Endothelial cell of umbilical vein (primary cell): ENCODE data around the gene WDR74.

ENCODE experiments used
- CTCF ChIP-seq, 2 donors: IDR thresholded peaks; 1 replicate in 1 of 2; 2 replicates in 1 of 2; pipeline ENCODE4 v1.5.1; 2011; ENCODE audit warnings: low read length in 2 of 2, mild to moderate bottlenecking in 2 of 2, moderate library complexity in 2 of 2, control low read depth in 1 of 2, inconsistent platforms in 1 of 2, low read depth in 1 of 2; ENCODE audit not compliant: insufficient read depth in 1 of 2; ENCODE audit errors: extremely low read depth in 1 of 2
- EZH2 ChIP-seq: IDR thresholded peaks from 2 replicates; pipeline ENCODE4 v1.6.1; 2012; ENCODE audit warnings: borderline replicate concordance, low read depth, mild to moderate bottlenecking, moderate library complexity, low read length, inconsistent platforms; ENCODE audit not compliant: severe bottlenecking
- POLR2A ChIP-seq: IDR thresholded peaks from 2 replicates; pipeline ENCODE4 v1.6.1; 2012; ENCODE audit warnings: low read depth, mild to moderate bottlenecking, control low read depth, low read length

DNA sequence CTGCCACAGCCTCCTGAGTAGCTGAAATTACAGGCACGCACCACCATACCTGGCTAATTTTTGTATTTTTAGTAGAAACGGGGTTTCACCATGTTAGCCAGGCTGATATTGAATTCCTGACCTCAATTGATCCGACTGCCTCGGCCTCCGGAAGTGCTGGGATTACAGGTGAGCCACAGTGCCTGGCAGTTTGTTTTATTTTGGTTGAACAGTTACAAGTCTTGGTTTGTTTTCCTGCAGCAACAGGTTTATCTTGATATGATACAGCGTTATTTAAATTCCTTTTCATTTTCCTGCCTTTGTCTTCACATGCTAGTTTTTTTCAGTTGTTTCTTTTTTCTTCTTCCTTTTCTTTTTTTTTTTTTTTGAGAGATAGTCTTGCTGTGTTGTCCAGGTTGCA, 37.3 kb upstream of the WDR74 start:
- TF ChIP-seq POLR2A (no peak), CTCF (IDR thresholded peaks at IDR 0.05; ENCODE audit: extremely low read depth in 1 of 2, insufficient read depth in 1 of 2, low read depth in 1 of 2, low read length in 2 of 2) (no peak), EZH2 (no peak)
